Hair follicular keratinocyte (primary cell): ENCODE data around the gene EPC2. TPM values are rescaled to one million over a fixed set of nuclear protein-coding genes. Genes with fewer than 3 reads are reported as not detected.

Experiments
- total RNA-seq: library from RNA; depleted of rRNA; stranded (reverse); fragments of >200 nt; gene quantifications from 2 replicates; pipeline ENCODE4 v1.2.3, GENCODE V29; 2015

Gene EPC2
- total RNA-seq = 4.4 and 4.9 TPM in 2 replicates

GRCh38 chr2:148643998-148644882 is at the start of gene EPC2:
EPC2 (plus strand) TSS chr2:148644751; CDS start chr2:148645018, 267 bp downstream.

Other genes with a start within 250 kb of the EPC2 start
- under 0.01 and 0.38 TPM in 2 replicates for gene KIF5C, start 230.5 kb downstream of the EPC2 start, total RNA-seq